Hepatic stellate cell (primary cell): ENCODE measurements around the gene CNGA1.

Experiments used
- DNase-seq: peaks from one replicate; pipeline ENCODE4 v3.0.0; 2011; ENCODE audit warnings: low spot score

The CNGA1 gene

DNA sequence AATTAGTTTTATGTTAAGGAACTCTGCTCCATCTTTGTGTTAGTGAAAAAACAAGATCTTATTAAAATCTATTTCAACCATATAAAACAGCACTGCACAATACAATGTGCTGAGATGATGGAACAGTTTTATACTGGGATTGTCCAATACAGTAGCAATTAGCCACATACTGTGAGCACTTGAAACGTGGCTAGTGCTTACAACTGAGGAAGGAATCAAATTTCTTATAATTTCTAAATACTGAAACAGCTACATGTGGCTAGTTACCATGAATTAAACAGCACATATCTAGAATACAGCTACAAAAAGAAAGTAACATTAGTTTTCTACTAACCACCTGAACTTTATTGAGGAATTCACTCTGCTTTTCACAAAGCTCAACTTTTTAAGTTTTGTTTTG is 116.8 kb downstream of the CNGA1 start:
- DNase-seq: no peak

GRCh38 chr4:47891928-47892327 is 124.6 kb downstream of the CNGA1 start:
- DNase-seq: no peak
